ENCODE measurements around the gene DPP4. TPM values are rescaled to one million over a fixed set of nuclear protein-coding genes. Genes with fewer than 3 reads are reported as not detected.

Gene DPP4
- total RNA-seq, 1 experiment from 2014 or later = 2.8 TPM

DNA sequence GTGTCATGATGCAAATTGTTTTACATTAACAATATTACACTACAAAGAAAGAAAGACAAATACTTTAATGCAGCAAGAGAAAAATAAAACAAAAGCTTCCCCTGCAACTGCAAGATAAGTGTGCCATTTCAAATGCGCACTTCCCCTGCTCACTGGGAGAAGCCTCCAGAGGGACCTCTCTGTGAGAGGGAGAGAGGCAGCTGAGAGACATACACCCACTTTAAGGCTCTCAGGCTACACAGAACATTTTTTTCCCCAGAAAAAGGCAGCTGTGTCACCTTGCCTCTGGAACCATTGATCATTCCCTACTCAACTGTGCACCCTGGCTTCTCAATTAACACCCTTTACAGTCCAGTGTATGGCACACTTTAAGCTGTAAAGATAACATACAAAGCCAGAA is 75.2 kb downstream of the DPP4 start:
- Histone ChIP-seq H3K27me3 (ENCODE audit: insufficient read depth, low read length) (no peaks in the 10 kb centered on the region), H4K5ac (ENCODE audit: insufficient read length, low read depth, low read length) (no peak overlapping the region), H4K8ac (replicated peaks; ENCODE audit: insufficient read length, low read depth, low read length) (no peak overlapping the region), H3K4ac (ENCODE audit: low read depth, low read length) (no peak overlapping the region), H2BK120ac (ENCODE audit: low read depth, low read length, poor library complexity, severe bottlenecking) (no peak overlapping the region), H3K23ac (ENCODE audit: insufficient read length, low read depth, low read length) (no peak overlapping the region), H3K23me2 (ENCODE audit: insufficient read length, low read depth, low read length, poor library complexity, severe bottlenecking) (no peaks in the 10 kb centered on the region), H2BK15ac (ENCODE audit: low read depth, low read length) (no peak overlapping the region), H4K91ac (ENCODE audit: insufficient read length, low read depth, low read length) (no peak overlapping the region), H3K27ac (ENCODE audit: insufficient read length, low read depth, low read length) (no peak overlapping the region), H3K56ac (ENCODE audit: insufficient read length, low read depth, low read length) (no peak overlapping the region), H3T11ph (ENCODE audit: low read length) (no peak overlapping the region), H3K9me3 (ENCODE audit: control insufficient read depth, low read depth, low read length) (no peaks in the 10 kb centered on the region), H2AK5ac (ENCODE audit: insufficient read length, low read length) (no peak overlapping the region), H3K4me2 (ENCODE audit: insufficient read depth, insufficient read length, low read length) (no peak overlapping the region), H3K9ac (ENCODE audit: extremely low read depth, insufficient read length, low read length) (no peak overlapping the region), H3K4me1 (ENCODE audit: insufficient read depth, low read length) (peaks cover 9% of the 10 kb centered on the region; the same call in 1 of the 2 replicates), H2AFZ (ENCODE audit: low read length) (no peak overlapping the region), H3K18ac (ENCODE audit: insufficient read length, low read depth, low read length) (no peak overlapping the region), H3K79me2 (ENCODE audit: insufficient read depth, low read length) (no peaks in the 10 kb centered on the region), H2BK20ac (ENCODE audit: low read depth, low read length, poor library complexity, severe bottlenecking) (no peak overlapping the region), H4K20me1 (ENCODE audit: control insufficient read depth, insufficient read depth, insufficient read length) (no peaks in the 10 kb centered on the region), H2BK5ac (ENCODE audit: insufficient read length, low read length) (no peak overlapping the region), H3K14ac (ENCODE audit: insufficient read depth, low read length) (no peak overlapping the region), H2BK12ac (ENCODE audit: insufficient read length, low read depth, low read length) (no peak overlapping the region), H3K79me1 (ENCODE audit: insufficient read depth, low read depth, low read length, poor library complexity, severe bottlenecking) (no peaks in the 10 kb centered on the region)
- Mint-ChIP-seq H3K9me3 (no peaks in the 10 kb centered on the region), H3K27ac (no peak overlapping the region), H3K4me1 (peaks cover 40 to 45% of the 10 kb centered on the region in 2 experiments), H3K36me3 (ENCODE audit: insufficient read depth in 1 of 3, low read depth in 3 of 3) (peaks cover 0 to 4% (median 0%) of the 10 kb centered on the region in 3 experiments; a peak in 2 of 7 replicates), H3K4me3 (no peak overlapping the region), H3K27me3 (ENCODE audit: low read depth) (no peaks in the 10 kb centered on the region)
- no CpG with 5 or more reads among the region's 1 CpG for WGBS (ENCODE audit: extremely low coverage, insufficient read length, low lambda C conversion rate)
- DNase-seq = no peak
- TF ChIP-seq, protein P1, sequence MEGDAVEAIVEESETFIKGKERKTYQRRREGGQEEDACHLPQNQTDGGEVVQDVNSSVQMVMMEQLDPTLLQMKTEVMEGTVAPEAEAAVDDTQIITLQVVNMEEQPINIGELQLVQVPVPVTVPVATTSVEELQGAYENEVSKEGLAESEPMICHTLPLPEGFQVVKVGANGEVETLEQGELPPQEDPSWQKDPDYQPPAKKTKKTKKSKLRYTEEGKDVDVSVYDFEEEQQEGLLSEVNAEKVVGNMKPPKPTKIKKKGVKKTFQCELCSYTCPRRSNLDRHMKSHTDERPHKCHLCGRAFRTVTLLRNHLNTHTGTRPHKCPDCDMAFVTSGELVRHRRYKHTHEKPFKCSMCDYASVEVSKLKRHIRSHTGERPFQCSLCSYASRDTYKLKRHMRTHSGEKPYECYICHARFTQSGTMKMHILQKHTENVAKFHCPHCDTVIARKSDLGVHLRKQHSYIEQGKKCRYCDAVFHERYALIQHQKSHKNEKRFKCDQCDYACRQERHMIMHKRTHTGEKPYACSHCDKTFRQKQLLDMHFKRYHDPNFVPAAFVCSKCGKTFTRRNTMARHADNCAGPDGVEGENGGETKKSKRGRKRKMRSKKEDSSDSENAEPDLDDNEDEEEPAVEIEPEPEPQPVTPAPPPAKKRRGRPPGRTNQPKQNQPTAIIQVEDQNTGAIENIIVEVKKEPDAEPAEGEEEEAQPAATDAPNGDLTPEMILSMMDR (conservative IDR thresholded peaks at IDR 0.05) = no peak

Measured in H9 (cell line).